GM12875 (cell line): Measurements from ENCODE around the gene ARHGAP23.

Experiments used
- H3K4me3 ChIP-seq: one replicate; pipeline ENCODE4 v1.5.1; 2011; ENCODE audit warnings: low read depth, low read length, control low read depth
- TF ChIP-seq, protein P1 (sequence below): IDR thresholded peaks from 2 replicates; pipeline ENCODE4 v1.5.1; 2011; ENCODE audit warnings: low read depth, mild to moderate bottlenecking, control low read depth, inconsistent platforms, low read length, moderate library complexity, borderline replicate concordance; ENCODE audit not compliant: insufficient read depth

ARHGAP23 gene

DNA sequence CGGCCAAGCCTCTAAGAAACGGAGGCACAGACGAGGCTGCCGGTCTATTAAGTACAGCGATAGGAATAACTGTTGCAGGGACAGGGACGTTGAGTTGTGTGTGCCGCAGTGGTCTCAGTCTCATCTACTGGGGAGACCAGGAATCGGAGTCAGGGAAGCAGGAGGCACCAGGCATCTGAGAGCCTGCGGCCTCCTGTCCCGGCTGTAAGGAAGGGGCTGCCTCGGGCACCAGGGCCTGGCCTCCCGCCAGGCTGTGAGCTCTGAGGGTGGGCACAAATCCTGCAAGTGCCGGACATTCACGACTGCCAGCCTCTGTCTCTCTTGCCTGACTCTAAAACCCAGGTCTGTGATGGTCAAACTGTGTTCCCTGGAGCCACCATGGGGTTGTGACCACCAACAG, 76.0 kb downstream of the ARHGAP23 start:
- TF ChIP-seq, protein P1, sequence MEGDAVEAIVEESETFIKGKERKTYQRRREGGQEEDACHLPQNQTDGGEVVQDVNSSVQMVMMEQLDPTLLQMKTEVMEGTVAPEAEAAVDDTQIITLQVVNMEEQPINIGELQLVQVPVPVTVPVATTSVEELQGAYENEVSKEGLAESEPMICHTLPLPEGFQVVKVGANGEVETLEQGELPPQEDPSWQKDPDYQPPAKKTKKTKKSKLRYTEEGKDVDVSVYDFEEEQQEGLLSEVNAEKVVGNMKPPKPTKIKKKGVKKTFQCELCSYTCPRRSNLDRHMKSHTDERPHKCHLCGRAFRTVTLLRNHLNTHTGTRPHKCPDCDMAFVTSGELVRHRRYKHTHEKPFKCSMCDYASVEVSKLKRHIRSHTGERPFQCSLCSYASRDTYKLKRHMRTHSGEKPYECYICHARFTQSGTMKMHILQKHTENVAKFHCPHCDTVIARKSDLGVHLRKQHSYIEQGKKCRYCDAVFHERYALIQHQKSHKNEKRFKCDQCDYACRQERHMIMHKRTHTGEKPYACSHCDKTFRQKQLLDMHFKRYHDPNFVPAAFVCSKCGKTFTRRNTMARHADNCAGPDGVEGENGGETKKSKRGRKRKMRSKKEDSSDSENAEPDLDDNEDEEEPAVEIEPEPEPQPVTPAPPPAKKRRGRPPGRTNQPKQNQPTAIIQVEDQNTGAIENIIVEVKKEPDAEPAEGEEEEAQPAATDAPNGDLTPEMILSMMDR = no peak
- H3K4me3 ChIP-seq = no peak overlapping the region

DNA sequence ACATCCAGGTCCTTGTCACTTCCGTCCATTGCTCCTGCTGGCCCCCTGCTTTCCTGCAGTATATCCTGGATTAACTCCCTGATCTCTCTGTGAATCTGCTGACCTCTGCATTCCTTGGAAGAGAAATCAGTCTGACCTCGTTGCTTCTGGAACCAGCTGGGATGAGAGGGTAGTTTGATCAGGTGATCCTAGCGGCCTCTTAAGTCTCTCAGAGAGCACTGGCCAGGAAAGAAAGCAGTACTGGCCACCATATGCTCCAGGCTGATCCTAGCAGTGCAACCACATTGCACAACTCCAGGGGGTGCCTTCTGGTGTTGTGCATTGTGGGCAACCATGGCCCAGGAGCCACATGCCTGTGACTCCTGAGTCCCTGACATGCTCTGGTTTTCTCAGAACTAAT, 79.2 kb downstream of the ARHGAP23 start:
- TF ChIP-seq, protein P1 = no peak

DNA sequence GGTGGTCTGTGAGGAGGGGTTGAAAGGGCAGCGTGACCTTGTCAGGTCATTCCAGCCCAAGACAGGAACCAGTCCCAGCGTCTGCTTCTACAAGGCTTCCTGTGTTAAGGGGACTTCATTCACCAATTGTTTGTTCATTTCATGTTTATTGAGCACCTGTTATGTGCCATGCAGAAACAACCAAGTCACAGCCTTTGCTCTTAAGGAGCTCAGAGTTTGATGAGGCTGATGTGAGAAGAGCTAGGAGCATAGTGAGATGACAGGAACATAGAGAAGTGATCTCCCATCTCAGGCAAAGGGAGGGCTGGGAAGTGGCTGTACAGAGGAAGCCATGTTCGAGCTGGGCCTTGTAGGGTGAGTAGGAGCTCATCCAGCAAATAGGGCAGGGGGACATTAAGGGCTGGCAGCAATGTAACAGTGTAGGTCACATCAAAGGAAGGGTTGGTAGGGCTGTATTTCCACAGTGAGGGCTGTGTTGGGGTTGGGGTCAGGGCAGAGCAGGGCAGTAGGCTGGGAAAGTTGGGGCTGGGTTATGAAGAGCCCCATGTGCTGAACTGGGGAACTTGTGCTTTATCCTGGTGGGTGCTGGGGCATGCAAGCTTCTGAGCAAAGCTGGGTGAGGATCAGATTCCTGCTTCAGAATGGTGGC, 79.8 kb downstream of the ARHGAP23 start:
- H3K4me3 ChIP-seq = no peak overlapping the region
- TF ChIP-seq, protein P1 = no peak

More for the DNA sequence above, 79.2 kb downstream of the ARHGAP23 start:
- no peak overlapping the region for H3K4me3 ChIP-seq

DNA sequence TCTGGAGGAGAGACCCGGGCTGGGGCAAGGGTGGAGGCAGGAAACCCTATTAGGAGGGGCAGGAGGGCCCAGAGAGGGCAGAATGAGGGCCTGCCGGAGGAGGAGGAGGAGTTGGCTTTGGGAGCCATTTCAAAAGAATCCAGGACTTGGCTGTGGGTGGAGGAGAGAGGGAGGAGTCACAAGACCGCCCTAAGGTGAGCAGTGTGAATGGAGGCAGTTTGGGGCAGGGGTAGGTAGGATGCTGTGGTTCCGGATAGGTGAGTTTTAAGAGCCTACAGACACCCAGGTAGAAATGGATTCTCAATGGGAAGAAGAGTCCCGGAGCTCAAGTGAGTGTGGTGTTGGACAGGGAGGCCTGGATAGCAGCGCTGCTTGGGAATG, 80.3 kb downstream of the ARHGAP23 start:
- no peak overlapping the region for H3K4me3 ChIP-seq
- TF ChIP-seq, protein P1 = no peak

DNA sequence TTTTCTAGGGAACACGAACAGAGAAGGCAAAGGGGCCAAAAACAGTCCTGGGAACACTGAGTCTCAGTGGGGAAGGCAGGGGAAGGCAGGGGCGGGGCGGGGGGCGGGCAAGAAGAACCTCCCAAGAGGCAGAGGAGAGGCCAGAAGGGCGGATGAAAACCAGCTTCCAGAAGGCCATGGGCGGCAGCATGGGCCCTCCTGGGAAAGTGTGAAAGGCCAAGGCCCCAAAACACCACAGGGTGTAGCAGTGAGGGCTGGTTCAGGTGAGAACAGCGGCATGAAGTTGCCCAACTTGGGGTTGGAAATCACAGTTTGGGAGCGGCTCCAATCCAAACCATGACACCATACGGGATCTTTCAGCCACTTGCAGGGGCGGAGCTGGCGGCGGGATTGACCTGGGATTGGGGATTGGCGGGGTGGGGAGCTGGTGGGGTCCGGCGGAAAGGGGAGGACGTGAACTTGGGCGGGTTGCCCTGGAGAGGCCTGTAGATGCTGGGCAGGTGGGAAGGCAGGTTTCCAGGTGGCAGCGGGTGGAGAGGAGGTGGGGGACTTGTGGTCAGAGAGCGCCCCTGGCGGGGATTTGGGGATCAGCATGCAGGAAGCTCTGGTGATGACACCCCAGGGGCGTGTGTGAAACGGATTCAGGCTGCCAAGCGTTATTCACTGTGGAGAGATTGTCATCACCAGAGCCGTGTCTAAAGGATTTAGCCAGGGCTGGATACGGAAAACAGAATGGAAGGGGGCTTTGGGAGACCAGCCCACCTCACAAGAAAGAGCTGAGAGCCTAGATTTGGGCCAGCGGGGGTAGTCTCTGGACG, 80.9 kb downstream of the ARHGAP23 start:
- no peak overlapping the region for H3K4me3 ChIP-seq
- TF ChIP-seq, protein P1 = peak; percentile 92

DNA sequence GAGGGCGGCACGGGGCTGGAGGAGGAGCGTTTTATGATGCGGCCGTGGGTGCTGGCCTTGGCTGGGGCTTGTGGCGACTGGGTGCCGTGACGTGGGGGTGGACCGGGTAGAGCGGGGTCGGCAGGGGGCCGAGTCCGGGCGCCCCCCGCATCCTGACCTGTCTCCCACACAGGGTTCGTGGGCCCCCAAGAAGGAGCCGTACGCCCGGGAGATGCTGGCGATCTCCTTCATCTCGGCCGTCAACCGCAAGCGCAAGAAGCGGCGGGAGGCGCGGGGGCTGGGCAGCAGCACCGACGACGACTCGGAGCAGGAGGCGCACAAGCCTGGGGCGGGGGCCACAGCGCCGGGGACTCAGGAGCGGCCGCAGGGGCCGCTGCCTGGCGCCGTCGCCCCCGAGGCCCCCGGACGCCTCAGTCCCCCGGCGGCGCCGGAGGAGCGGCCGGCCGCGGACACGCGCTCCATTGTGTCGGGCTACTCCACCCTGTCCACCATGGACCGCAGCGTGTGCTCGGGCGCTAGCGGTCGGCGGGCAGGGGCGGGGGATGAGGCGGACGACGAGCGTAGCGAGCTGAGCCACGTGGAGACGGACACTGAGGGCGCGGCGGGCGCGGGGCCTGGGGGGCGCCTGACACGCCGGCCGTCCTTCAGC, 81.6 kb downstream of the ARHGAP23 start:
- H3K4me3 ChIP-seq = no peak overlapping the region
- TF ChIP-seq, protein P1 = no peak
